Panc1 (cell line): ENCODE measurements around the gene GPLD1. TPM values are rescaled to one million over a fixed set of nuclear protein-coding genes. Genes with fewer than 3 reads are reported as not detected.
"Not testable (repeated sequence)": the region's sequence is repeated elsewhere in the genome, so short reads cannot be mapped to it uniquely, and the experiment has no call there.

Source experiments
- ATAC-seq: fragments of 200-7000 bp; cut with Tn5 transposase; 2 replicates; pipeline ENCODE4 v1.9.1; 2020; ENCODE audit warnings: mild to moderate bottlenecking, moderate library complexity
- BruUV-seq: library from RNA; stranded (reverse); fragments of 400-500 nt; replicated peaks from 2 replicates; lab custom pipeline; 2021; lab: Mats Ljungman, UMichigan
- CTCF ChIA-PET: fragments of 300-600 bp; sonication (Branson Sonifier 250); formaldehyde crosslinking; loops from one replicate; lab custom pipeline; 2022; ENCODE audit warnings: antibody characterized with exemption; lab: Charles Lee
- POLR2A ChIA-PET: fragments of 300-600 bp; sonication (Branson Sonifier 250); formaldehyde crosslinking; loops from one replicate; lab custom pipeline; 2022; ENCODE audit warnings: antibody characterized with exemption; lab: Charles Lee
- DNase-seq: peaks from one replicate; pipeline ENCODE4 v3.0.0-alpha.2; 2010; ENCODE audit warnings: low read depth, low spot score
- H3K27ac ChIP-seq: 2 replicates; pipeline ENCODE4 v1.5.1; 2011; ENCODE audit warnings: mild to moderate bottlenecking, low read length, inconsistent platforms
- H3K27me3 ChIP-seq: fragments of 200-500 bp; sonication (Bioruptor generic); 2 replicates; pipeline ENCODE4 v1.6.0; 2014; ENCODE audit warnings: low read length, inconsistent platforms; ENCODE audit not compliant: control insufficient read depth, insufficient read depth
- H3K36me3 ChIP-seq: fragments of 200-500 bp; sonication (Bioruptor generic); 2 replicates; pipeline ENCODE4 v1.5.1; 2014; ENCODE audit warnings: inconsistent platforms, mild to moderate bottlenecking, low read length, moderate library complexity; ENCODE audit not compliant: control insufficient read depth, insufficient read depth
- H3K4me1 ChIP-seq: 2 replicates; pipeline ENCODE4 v1.5.1; 2011; ENCODE audit warnings: inconsistent platforms, mild to moderate bottlenecking, low read length, moderate library complexity; ENCODE audit not compliant: control insufficient read depth, insufficient read depth
- H3K4me3 ChIP-seq, 2 experiments: 2 replicates each; pipeline ENCODE4 v1.5.1; 2011 to 2012; ENCODE audit warnings: low read depth in 2 of 2, low read length in 2 of 2, mild to moderate bottlenecking in 2 of 2, inconsistent platforms in 1 of 2, moderate library complexity in 1 of 2
- H3K9me3 ChIP-seq: fragments of 200-500 bp; sonication (Bioruptor generic); 2 replicates; pipeline ENCODE4 v1.5.1; 2014; ENCODE audit warnings: low read depth, mild to moderate bottlenecking, inconsistent platforms, low read length, moderate library complexity; ENCODE audit not compliant: control insufficient read depth, insufficient read depth
- CTCF ChIP-seq: fragments of 450-650 bp; IDR thresholded peaks from 2 replicates; pipeline ENCODE4 v1.5.1; 2017; ENCODE audit warnings: mild to moderate bottlenecking
- POLR2AphosphoS5 ChIP-seq: IDR thresholded peaks from 2 replicates; pipeline ENCODE4 v1.6.1; 2012; ENCODE audit warnings: mild to moderate bottlenecking, low read depth, low read length, moderate library complexity
- REST ChIP-seq, 2 experiments: IDR thresholded peaks; 2 replicates each; pipeline ENCODE4 v1.6.1; 2011 to 2012; ENCODE audit warnings: low read depth in 2 of 2, control low read depth in 1 of 2, low read length in 1 of 2, mild to moderate bottlenecking in 1 of 2, moderate library complexity in 1 of 2; ENCODE audit not compliant: insufficient read depth in 1 of 2
- SIN3A ChIP-seq: IDR thresholded peaks from 2 replicates; pipeline ENCODE4 v1.6.1; 2012; ENCODE audit warnings: low read depth, mild to moderate bottlenecking, low read length, moderate library complexity, borderline replicate concordance; ENCODE audit not compliant: insufficient read depth
- TCF7L2 ChIP-seq: IDR thresholded peaks from 2 replicates; pipeline ENCODE4 v1.6.1; 2011; ENCODE audit warnings: mild to moderate bottlenecking, low read depth, low read length, inconsistent platforms
- in situ Hi-C: cut with HindIII; loops from 2 replicates; pipeline ENCODE4 v1.10.0; 2016; ENCODE audit warnings: low sequenced_read_pairs, low pct_unique_long_range_greater_than_20kb
- intact Hi-C: fragments of 100-400 bp; cut with micrococcal nuclease; formaldehyde crosslinking; loops from one replicate; pipeline ENCODE4 v1.10.0; 2022; ENCODE audit not compliant: unreplicated experiment
- total RNA-seq: library from RNA; stranded (reverse); gene quantifications from one replicate; pipeline ENCODE4 v1.2.1, GENCODE V29; 2021; ENCODE audit not compliant: unreplicated experiment

GPLD1 gene
- total RNA-seq, 1 experiment from 2014 or later, result 0.98 TPM

GRCh38 chr6:24382891-24383494 is 106.4 kb downstream of the GPLD1 start:
- CTCF ChIA-PET, H3K4me3 ChIP-seq, H3K36me3 ChIP-seq, BruUV-seq, intact Hi-C loops, H3K9me3 ChIP-seq, POLR2A ChIA-PET, ATAC-seq, H3K27ac ChIP-seq, H3K4me1 ChIP-seq, DNase-seq, H3K27me3 ChIP-seq, in situ Hi-C loops: not testable (repeated sequence)

GRCh38 chr6:24382220-24382540 is 107.2 kb downstream of the GPLD1 start:
- intact Hi-C loops (no loop called here), in situ Hi-C loops (no loop called here)
- Histone ChIP-seq H3K4me3 (no peak overlapping the region), H3K4me1 (peaks cover 7% of the 10 kb centered on the region; the same call in 1 of the 2 replicates), H3K36me3 (no peaks in the 10 kb centered on the region), H3K9me3 (no peaks in the 10 kb centered on the region), H3K27me3 (no peaks in the 10 kb centered on the region), H3K27ac (no peak overlapping the region)
- ATAC-seq (peak; percentile 76), DNase-seq (no peak)
- ChIA-PET POLR2A (no interaction called here), CTCF (interaction anchor here (0.6 kb wide), 1 partner anchor 25 kb away, joined by 3 read pairs; the partner anchor contains the start of gene DCDC2)
- BruUV-seq, result no TSS peak
- TF ChIP-seq CTCF (no peak), SIN3A (no peak), TCF7L2 (no peak), POLR2AphosphoS5 (no peak), REST (IDR thresholded peaks at IDR 0.05; ENCODE audit: insufficient read depth in 1 of 2, low read depth in 2 of 2, low read length in 1 of 2) (no peak)

- ChIA-PET CTCF (interaction anchor here (0.6 to 0.8 kb wide), 2 partner anchors 24 to 99 kb away, joined by 3 read pairs; partner anchors contain the start of gene DCDC2), POLR2A (no interaction called here)
- ATAC-seq (no peak; the same call in 1 of the 2 replicates), DNase-seq (no peak)
- intact Hi-C loops, result no loop called here
- Histone ChIP-seq H3K9me3 (no peaks in the 10 kb centered on the region), H3K4me1 (peaks cover 7% of the 10 kb centered on the region; the same call in 1 of the 2 replicates), H3K27ac (no peak overlapping the region), H3K27me3 (no peaks in the 10 kb centered on the region), H3K4me3 (no peak overlapping the region), H3K36me3 (no peaks in the 10 kb centered on the region)
- TF ChIP-seq CTCF, result no peak
- TF ChIP-seq TCF7L2, result no peak
- TF ChIP-seq REST (IDR thresholded peaks at IDR 0.05; ENCODE audit: insufficient read depth in 1 of 2, low read depth in 2 of 2, low read length in 1 of 2), result no peak
- TF ChIP-seq SIN3A, result no peak
- TF ChIP-seq POLR2AphosphoS5, result no peak
- in situ Hi-C loops, result no loop called here
- BruUV-seq, result no TSS peak
Observed at GRCh38 chr6:24381476-24382219, 107.7 kb downstream of the GPLD1 start.
